OCI-LY7 (cell line): ENCODE measurements around the gene BRIP1.

ENCODE experiments used
- CTCF ChIP-seq: fragments of 200-600 bp; sonication (generic); conservative IDR thresholded peaks from 2 replicates; pipeline ENCODE4 v1.5.1; 2014; ENCODE audit warnings: mild to moderate bottlenecking, antibody characterized with exemption, low read length, moderate library complexity, mixed read lengths
- EZH2phosphoT487 ChIP-seq: fragments of 200-600 bp; sonication (generic); IDR thresholded peaks from 2 replicates; pipeline ENCODE4 v1.6.1; 2018; ENCODE audit warnings: low read depth, borderline replicate concordance, mild to moderate bottlenecking, mixed run types, antibody characterized with exemption, low read length, moderate library complexity, mixed read lengths

- TF ChIP-seq CTCF (no peak), EZH2phosphoT487 (no peak)
Measured at GRCh38 chr17:61764846-61765245, 98.5 kb downstream of the BRIP1 start.
